Fibroblast of lung (primary cell): ENCODE data around the gene MYD88. TPM values are rescaled to one million over a fixed set of nuclear protein-coding genes. Genes with fewer than 3 reads are reported as not detected.

Experiments used
- DNase-seq, 2 donors: peaks; one replicate each; pipeline versions ENCODE4 v3.0.0 to v3.0.0-alpha.2; 2010; ENCODE audit warnings: low read depth in 2 of 2
- H2AFZ ChIP-seq: 2 replicates; pipeline ENCODE4 v1.5.1; 2012; ENCODE audit warnings: low read length, control low read depth, inconsistent platforms
- H3K27ac ChIP-seq: 2 replicates; pipeline ENCODE4 v1.5.1; 2011; ENCODE audit warnings: low read length, control low read depth; ENCODE audit not compliant: insufficient read depth
- H3K27me3 ChIP-seq: 2 replicates; pipeline ENCODE4 v1.5.1; 2011; ENCODE audit warnings: mild to moderate bottlenecking, low read length; ENCODE audit not compliant: control insufficient read depth, insufficient read depth
- H3K36me3 ChIP-seq: 2 replicates; pipeline ENCODE4 v1.5.1; 2011; ENCODE audit warnings: low read length; ENCODE audit not compliant: control insufficient read depth, insufficient read depth
- H3K4me1 ChIP-seq: 2 replicates; pipeline ENCODE4 v1.5.1; 2011; ENCODE audit warnings: low read length; ENCODE audit not compliant: control insufficient read depth, insufficient read depth; ENCODE audit errors: extremely low read depth
- H3K4me2 ChIP-seq: 2 replicates; pipeline ENCODE4 v1.5.1; 2011; ENCODE audit warnings: low read length, control low read depth; ENCODE audit not compliant: insufficient read depth; ENCODE audit errors: extremely low read depth
- H3K4me3 ChIP-seq, 4 experiments: fragments of 200-600 bp in 1 of 4; sonication (generic) in 1 of 4; replicated peaks in 1 of 4; 2 replicates each; pipeline ENCODE4 v1.5.1; 2011 to 2016; ENCODE audit warnings: low read length in 4 of 4, low read depth in 3 of 4, mild to moderate bottlenecking in 3 of 4, control low read depth in 2 of 4, inconsistent platforms in 1 of 4, mixed read lengths in 1 of 4; ENCODE audit not compliant: insufficient read depth in 1 of 4; ENCODE audit errors: control extremely low read depth in 1 of 4
- H3K79me2 ChIP-seq: 2 replicates; pipeline ENCODE4 v1.5.1; 2012; ENCODE audit warnings: mild to moderate bottlenecking, low read length, inconsistent platforms; ENCODE audit not compliant: control insufficient read depth, insufficient read depth
- H3K9ac ChIP-seq: 2 replicates; pipeline ENCODE4 v1.5.1; 2011; ENCODE audit warnings: mild to moderate bottlenecking, low read length, control low read depth; ENCODE audit not compliant: insufficient read depth
- H3K9me3 ChIP-seq: 2 replicates; pipeline ENCODE4 v1.5.1; 2012; ENCODE audit warnings: low read depth, low read length; ENCODE audit not compliant: control insufficient read depth, insufficient read depth
- H4K20me1 ChIP-seq: 2 replicates; pipeline ENCODE4 v1.5.1; 2011; ENCODE audit warnings: low read length; ENCODE audit not compliant: control insufficient read depth, insufficient read depth; ENCODE audit errors: extremely low read depth
- CTCF ChIP-seq, 2 donors: IDR thresholded peaks in 1 of 2; conservative IDR thresholded peaks in 1 of 2; 1 replicate in 1 of 2; 2 replicates in 1 of 2; pipeline ENCODE4 v1.5.1; 2011 to 2012; ENCODE audit warnings: low read length in 2 of 2, control low read depth in 1 of 2, inconsistent platforms in 1 of 2, low read depth in 1 of 2, mild to moderate bottlenecking in 1 of 2
- EZH2 ChIP-seq: IDR thresholded peaks from 2 replicates; pipeline ENCODE4 v1.5.1; 2012; ENCODE audit warnings: low read length, control low read depth, mild to moderate bottlenecking; ENCODE audit errors: missing control alignments
- polyA plus RNA-seq, 2 donors: library from polyadenylated mRNA; depleted of rRNA in 1 of 2; stranded (reverse) in 1 of 2; unstranded in 1 of 2; fragments of >200 nt; gene quantifications; 2 replicates each; pipeline ENCODE4 v1.2.1, GENCODE V29; 2011 to 2012; ENCODE audit warnings: missing spikeins in 1 of 2
- total RNA-seq: library from RNA; depleted of rRNA; stranded (reverse); fragments of >200 nt; gene quantifications from 2 replicates; pipeline ENCODE4 v1.2.1, GENCODE V29; 2014

The MYD88 gene
- total and polyA plus RNA-seq, 2 donors (not counting 1 experiment from before 2014, with no cell fraction given), result 12.1 to 22.1 TPM

DNA sequence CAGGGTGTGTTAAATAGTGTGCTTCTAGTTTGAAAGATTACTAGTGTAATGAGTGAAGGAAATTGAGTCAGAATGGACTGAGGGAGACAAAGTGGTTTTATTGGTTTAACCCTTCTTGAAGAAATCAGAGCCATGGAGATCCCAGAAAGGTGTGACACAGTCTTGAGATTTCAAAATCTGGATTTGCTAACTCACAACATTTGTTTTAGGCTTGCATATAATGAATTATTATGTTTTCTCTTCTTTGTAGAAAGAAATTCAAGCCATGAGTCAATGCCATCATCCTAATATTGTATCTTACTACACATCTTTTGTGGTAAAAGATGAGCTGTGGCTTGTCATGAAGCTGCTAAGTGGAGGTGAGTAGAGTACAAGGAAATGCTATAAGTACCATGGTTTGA is 52.0 kb downstream of the MYD88 start:
- H3K9me3 ChIP-seq, result no peaks in the 10 kb centered on the region
- no peak for DNase-seq
- H3K27me3 ChIP-seq, result no peaks in the 10 kb centered on the region
- H3K4me3 ChIP-seq, result no peak overlapping the region
- H3K9ac ChIP-seq, result no peak overlapping the region
- no peak overlapping the region for H2AFZ ChIP-seq
- H4K20me1 ChIP-seq, result no peaks in the 10 kb centered on the region
- H3K4me1 ChIP-seq, result no peaks in the 10 kb centered on the region
- no peak overlapping the region for H3K27ac ChIP-seq
- H3K36me3 ChIP-seq, result no peaks in the 10 kb centered on the region
- H3K4me2 ChIP-seq, result no peak overlapping the region
- TF ChIP-seq EZH2, result no peak
- TF ChIP-seq CTCF (conservative IDR thresholded peaks at IDR 0.05 in 1 of 2, IDR thresholded peaks at IDR 0.05 in 1 of 2; ENCODE audit: low read depth in 1 of 2, low read length in 2 of 2), result no peak
- H3K79me2 ChIP-seq, result peaks cover 20% of the 10 kb centered on the region

Other genes starting within 250 kb of the MYD88 start
- gene VILL, start 147.9 kb upstream of the MYD88 start, total RNA-seq, result 6.7 and 9.4 TPM in 2 replicates
- 1.9 and 2.0 TPM in 2 replicates for gene VILL, start 147.9 kb upstream of the MYD88 start, polyA plus RNA-seq
- gene PLCD1, start 109.0 kb upstream of the MYD88 start, total RNA-seq, result 31.8 and 47.2 TPM in 2 replicates
- gene PLCD1, start 109.0 kb upstream of the MYD88 start, polyA plus RNA-seq, result 8.2 and 10.5 TPM in 2 replicates
- under 0.01 TPM in 2 replicates for gene DLEC1, start 99.5 kb upstream of the MYD88 start, total RNA-seq
- 0.02 and 0.05 TPM in 2 replicates for gene DLEC1, start 99.5 kb upstream of the MYD88 start, polyA plus RNA-seq
- gene ACAA1, start 1.5 kb upstream of the MYD88 start, total RNA-seq, result 26.5 and 41.0 TPM in 2 replicates
- gene ACAA1, start 1.5 kb upstream of the MYD88 start, polyA plus RNA-seq, result 39.0 and 40.6 TPM in 2 replicates
- 27.7 and 32.7 TPM in 2 replicates for gene OXSR1, start 26.9 kb downstream of the MYD88 start, total RNA-seq
- 38.9 and 45.2 TPM in 2 replicates for gene OXSR1, start 26.9 kb downstream of the MYD88 start, polyA plus RNA-seq
- gene SLC22A13, start 127.2 kb downstream of the MYD88 start, total RNA-seq, result 0.26 and 0.33 TPM in 2 replicates
- 0.05 and 0.06 TPM in 2 replicates for gene SLC22A13, start 127.2 kb downstream of the MYD88 start, polyA plus RNA-seq
- gene SLC22A14, start 143.6 kb downstream of the MYD88 start, total RNA-seq, result under 0.01 and 0.17 TPM in 2 replicates
- 0.05 TPM in 1 of 2 replicates, not detected in the other for gene SLC22A14, start 143.6 kb downstream of the MYD88 start, polyA plus RNA-seq
- gene XYLB, start 208.1 kb downstream of the MYD88 start, total RNA-seq, result 4.6 and 5.1 TPM in 2 replicates
- 2.2 and 4.2 TPM in 2 replicates for gene XYLB, start 208.1 kb downstream of the MYD88 start, polyA plus RNA-seq